ENCODE data around the gene RASA3.

GRCh38 chr13:113981194-113981605 is 151.2 kb downstream of the RASA3 start:
- no peak for TF ChIP-seq CTCF (conservative IDR thresholded peaks at IDR 0.05; ENCODE audit: low read depth, low read length)
- no peak for TF ChIP-seq EZH2 (IDR thresholded peaks at IDR 0.05; ENCODE audit: low read length, unreplicated experiment)
